ENCODE data around the gene MSANTD1. TPM values are rescaled to one million over a fixed set of nuclear protein-coding genes. Genes with fewer than 3 reads are reported as not detected.

The MSANTD1 gene
- polyA plus RNA-seq, 1 of the 3 experiments (the other 2 are of a cell fraction) = 0.15 TPM

DNA sequence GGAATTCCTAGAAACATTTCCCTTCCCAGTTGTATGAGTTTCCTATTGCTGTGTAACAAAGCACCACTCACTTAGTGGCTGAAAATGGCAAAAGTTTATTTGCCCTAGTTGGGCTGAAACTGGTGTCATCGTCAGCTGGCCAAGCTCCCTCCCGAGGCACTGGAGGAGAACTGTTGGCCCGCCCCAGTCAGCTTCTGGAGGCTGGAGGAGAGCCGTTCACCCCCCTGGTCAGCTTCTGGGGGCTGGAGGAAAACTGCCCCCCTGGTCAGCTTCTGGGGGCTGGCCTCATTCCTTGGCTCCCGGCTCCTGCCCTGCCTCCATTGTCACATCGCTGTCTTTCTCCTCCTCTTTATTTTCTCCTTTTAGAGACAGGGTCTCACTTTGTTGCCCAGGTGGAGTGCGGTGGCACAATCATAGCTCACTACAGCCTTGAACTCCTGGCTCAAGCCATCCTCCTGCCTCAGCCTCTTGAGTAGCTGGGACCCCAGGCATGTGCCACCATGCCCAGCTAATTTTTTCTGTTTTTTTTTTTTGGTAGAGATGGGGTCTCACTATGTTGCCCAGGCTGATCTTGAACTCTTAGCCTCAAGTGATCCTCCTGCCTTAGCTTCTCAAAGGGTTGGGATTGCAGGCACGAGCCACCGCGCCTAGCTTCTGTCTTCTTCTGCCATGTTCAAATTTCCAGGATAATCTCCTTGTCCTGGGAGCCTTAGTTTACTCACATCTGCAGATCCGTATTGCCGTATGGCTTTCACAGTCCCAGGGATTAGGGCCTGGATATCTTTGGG, 47.1 kb downstream of the MSANTD1 start:
- ChIA-PET CTCF (interaction anchor here (1.5 kb wide), 1 partner anchor 9 kb away, joined by 3 read pairs; no protein-coding TSS in a partner anchor), POLR2A (no interaction called here)
- Histone ChIP-seq H3F3A (replicated peaks; ENCODE audit: insufficient read depth) (no peaks in the 10 kb centered on the region), H2AFZ (ENCODE audit: low read depth) (no peak overlapping the region), H3K4me2 (no peak overlapping the region), H3K4me1 (ENCODE audit: control insufficient read depth in 1 of 2, insufficient read depth in 2 of 2, low read depth in 1 of 2, low read length in 1 of 2) (peaks cover 7 to 40% of the 10 kb centered on the region in 2 experiments; a peak in 2 of 4 replicates), H3K9me3 (no peaks in the 10 kb centered on the region), H3K9me2 (no peaks in the 10 kb centered on the region), H3K4me3 (ENCODE audit: low read depth in 2 of 2, low read length in 1 of 2) (no peak overlapping the region), H4K20me1 (ENCODE audit: insufficient read depth) (peaks cover 34% of the 10 kb centered on the region), H3K27me3 (ENCODE audit: insufficient read depth) (no peaks in the 10 kb centered on the region), H3K9ac (no peak overlapping the region), H3K36me3 (replicated peaks in 1 of 2; ENCODE audit: control insufficient read depth in 1 of 2, insufficient read depth in 2 of 2, low read length in 1 of 2) (peaks cover 0 to 9% of the 10 kb centered on the region in 2 experiments), H3K79me2 (ENCODE audit: insufficient read depth) (peaks cover 78% of the 10 kb centered on the region), H3K27ac (ENCODE audit: low read depth in 2 of 2, low read length in 1 of 2) (no peak overlapping the region)
- DNase-seq = no peak
- TF ChIP-seq NFIC (IDR thresholded peaks at IDR 0.05; ENCODE audit: borderline replicate concordance) (no peak), SMC3 (IDR thresholded peaks at IDR 0.05; ENCODE audit: low read depth, low read length) (no peak), MAX (IDR thresholded peaks at IDR 0.05; ENCODE audit: low read depth) (no peak)
- WGBS (ENCODE audit: low lambda C conversion rate) = 98% methylated on average over 12 of the region's 12 CpGs

DNA sequence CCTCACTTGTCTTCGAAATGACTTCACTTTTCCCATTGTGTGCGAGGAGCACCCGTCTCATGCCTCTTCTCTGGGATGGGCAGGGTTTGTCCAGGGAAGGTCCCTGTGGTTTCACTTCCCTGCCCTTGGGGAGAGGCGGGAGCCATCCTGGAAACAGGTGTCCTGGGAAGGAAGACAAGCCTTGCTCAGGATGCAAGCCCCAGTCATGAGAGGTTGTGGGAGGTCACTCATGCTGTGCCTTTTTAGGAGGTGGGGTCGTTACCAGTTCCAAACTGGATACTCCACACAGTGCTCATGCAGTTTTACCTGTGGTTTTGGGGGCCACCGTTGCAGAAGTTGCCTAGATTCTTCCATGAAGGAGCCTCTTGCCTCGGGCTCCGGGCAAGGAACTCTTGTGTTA, 47.7 kb downstream of the MSANTD1 start:
- no peak overlapping the region for H3K9ac ChIP-seq
- H3F3A ChIP-seq (replicated peaks; ENCODE audit: insufficient read depth) = no peaks in the 10 kb centered on the region
- peaks cover 0 to 9% of the 10 kb centered on the region in 2 experiments for H3K36me3 ChIP-seq (replicated peaks in 1 of 2; ENCODE audit: control insufficient read depth in 1 of 2, insufficient read depth in 2 of 2, low read length in 1 of 2)
- peaks cover 84% of the 10 kb centered on the region for H3K79me2 ChIP-seq (ENCODE audit: insufficient read depth)
- H3K9me3 ChIP-seq = no peaks in the 10 kb centered on the region
- H3K27ac ChIP-seq (ENCODE audit: low read depth in 2 of 2, low read length in 1 of 2) = no peak overlapping the region
- H4K20me1 ChIP-seq (ENCODE audit: insufficient read depth) = peaks cover 41% of the 10 kb centered on the region
- no peak for DNase-seq
- WGBS (ENCODE audit: low lambda C conversion rate) = 99% methylated on average over 7 of the region's 8 CpGs
- no peaks in the 10 kb centered on the region for H3K27me3 ChIP-seq (ENCODE audit: insufficient read depth)
- no peak overlapping the region for H3K4me2 ChIP-seq
- CTCF ChIA-PET = no interaction called here
- no peaks in the 10 kb centered on the region for H3K9me2 ChIP-seq
- no peak overlapping the region for H3K4me3 ChIP-seq (ENCODE audit: low read depth in 2 of 2, low read length in 1 of 2)
- H3K4me1 ChIP-seq (ENCODE audit: control insufficient read depth in 1 of 2, insufficient read depth in 2 of 2, low read depth in 1 of 2, low read length in 1 of 2) = peaks cover 2 to 35% of the 10 kb centered on the region in 2 experiments; a peak in 2 of 4 replicates
- POLR2A ChIA-PET = no interaction called here
- no peak overlapping the region for H2AFZ ChIP-seq (ENCODE audit: low read depth)
- TF ChIP-seq REST (IDR thresholded peaks at IDR 0.05; ENCODE audit: low read depth, low read length) (no peak), JUND (IDR thresholded peaks at IDR 0.05) (no peak), RFX5 (IDR thresholded peaks at IDR 0.05; ENCODE audit: low read length) (no peak), ZBTB33 (IDR thresholded peaks at IDR 0.05; ENCODE audit: borderline replicate concordance, low read depth) (no peak), SMC3 (IDR thresholded peaks at IDR 0.05; ENCODE audit: low read depth, low read length) (no peak), ELF1 (IDR thresholded peaks at IDR 0.05) (no peak), TEAD4 (IDR thresholded peaks at IDR 0.05; ENCODE audit: borderline replicate concordance, insufficient read depth) (no peak), FOSL2 (IDR thresholded peaks at IDR 0.05; ENCODE audit: borderline replicate concordance, low read depth) (no peak), FOXM1 (IDR thresholded peaks at IDR 0.05; ENCODE audit: low read depth) (no peak), USF2 (IDR thresholded peaks at IDR 0.05; ENCODE audit: borderline replicate concordance, low read depth, low read length) (no peak), MAX (IDR thresholded peaks at IDR 0.05; ENCODE audit: low read depth) (no peak), NFIC (IDR thresholded peaks at IDR 0.05; ENCODE audit: borderline replicate concordance) (no peak), RXRA (IDR thresholded peaks at IDR 0.05; ENCODE audit: borderline replicate concordance, low read depth) (no peak), SIN3A (IDR thresholded peaks at IDR 0.05; ENCODE audit: borderline replicate concordance, low read depth, low read length) (no peak), YY1 (IDR thresholded peaks at IDR 0.05; ENCODE audit: low read depth) (no peak)
- TF ChIP-seq, protein P1, sequence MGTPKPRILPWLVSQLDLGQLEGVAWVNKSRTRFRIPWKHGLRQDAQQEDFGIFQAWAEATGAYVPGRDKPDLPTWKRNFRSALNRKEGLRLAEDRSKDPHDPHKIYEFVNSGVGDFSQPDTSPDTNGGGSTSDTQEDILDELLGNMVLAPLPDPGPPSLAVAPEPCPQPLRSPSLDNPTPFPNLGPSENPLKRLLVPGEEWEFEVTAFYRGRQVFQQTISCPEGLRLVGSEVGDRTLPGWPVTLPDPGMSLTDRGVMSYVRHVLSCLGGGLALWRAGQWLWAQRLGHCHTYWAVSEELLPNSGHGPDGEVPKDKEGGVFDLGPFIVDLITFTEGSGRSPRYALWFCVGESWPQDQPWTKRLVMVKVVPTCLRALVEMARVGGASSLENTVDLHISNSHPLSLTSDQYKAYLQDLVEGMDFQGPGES (IDR thresholded peaks at IDR 0.05; ENCODE audit: low read depth, low read length) = no peak
